ENCODE results near the gene USP33.
"Not testable (repeated sequence)": the region's sequence is repeated elsewhere in the genome, so short reads cannot be mapped to it uniquely, and the experiment has no call there.

The USP33 gene

DNA sequence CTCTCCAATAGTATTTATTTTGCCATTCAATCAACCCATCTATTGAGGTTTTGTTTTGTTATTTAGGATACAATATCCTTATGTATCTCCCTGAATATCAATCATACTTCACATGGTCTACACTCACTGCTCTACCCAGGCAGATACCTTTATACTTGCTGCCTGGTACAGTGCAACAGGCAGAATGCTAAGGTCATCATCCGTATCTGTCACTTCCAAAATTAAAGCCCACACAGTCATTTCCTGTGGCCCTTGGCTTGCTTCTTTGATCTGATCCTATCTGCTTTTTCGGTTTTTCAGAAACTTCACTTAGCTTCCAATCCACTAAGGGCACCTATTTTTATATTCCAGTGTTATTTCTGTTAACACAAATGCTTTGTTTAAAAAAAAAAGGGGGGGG lies 54.9 kb downstream of the USP33 start:
- TF ChIP-seq, protein P1, sequence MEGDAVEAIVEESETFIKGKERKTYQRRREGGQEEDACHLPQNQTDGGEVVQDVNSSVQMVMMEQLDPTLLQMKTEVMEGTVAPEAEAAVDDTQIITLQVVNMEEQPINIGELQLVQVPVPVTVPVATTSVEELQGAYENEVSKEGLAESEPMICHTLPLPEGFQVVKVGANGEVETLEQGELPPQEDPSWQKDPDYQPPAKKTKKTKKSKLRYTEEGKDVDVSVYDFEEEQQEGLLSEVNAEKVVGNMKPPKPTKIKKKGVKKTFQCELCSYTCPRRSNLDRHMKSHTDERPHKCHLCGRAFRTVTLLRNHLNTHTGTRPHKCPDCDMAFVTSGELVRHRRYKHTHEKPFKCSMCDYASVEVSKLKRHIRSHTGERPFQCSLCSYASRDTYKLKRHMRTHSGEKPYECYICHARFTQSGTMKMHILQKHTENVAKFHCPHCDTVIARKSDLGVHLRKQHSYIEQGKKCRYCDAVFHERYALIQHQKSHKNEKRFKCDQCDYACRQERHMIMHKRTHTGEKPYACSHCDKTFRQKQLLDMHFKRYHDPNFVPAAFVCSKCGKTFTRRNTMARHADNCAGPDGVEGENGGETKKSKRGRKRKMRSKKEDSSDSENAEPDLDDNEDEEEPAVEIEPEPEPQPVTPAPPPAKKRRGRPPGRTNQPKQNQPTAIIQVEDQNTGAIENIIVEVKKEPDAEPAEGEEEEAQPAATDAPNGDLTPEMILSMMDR (IDR thresholded peaks at IDR 0.05; ENCODE audit: borderline replicate concordance, control extremely low read depth, extremely low read depth, insufficient read depth, missing control alignments), result no peak
- DNase-seq (ENCODE audit: low spot score), result no peak
- in situ Hi-C loops (cut with MboI; ENCODE audit: low sequenced_read_pairs, unreplicated experiment), result no loop called here

DNA sequence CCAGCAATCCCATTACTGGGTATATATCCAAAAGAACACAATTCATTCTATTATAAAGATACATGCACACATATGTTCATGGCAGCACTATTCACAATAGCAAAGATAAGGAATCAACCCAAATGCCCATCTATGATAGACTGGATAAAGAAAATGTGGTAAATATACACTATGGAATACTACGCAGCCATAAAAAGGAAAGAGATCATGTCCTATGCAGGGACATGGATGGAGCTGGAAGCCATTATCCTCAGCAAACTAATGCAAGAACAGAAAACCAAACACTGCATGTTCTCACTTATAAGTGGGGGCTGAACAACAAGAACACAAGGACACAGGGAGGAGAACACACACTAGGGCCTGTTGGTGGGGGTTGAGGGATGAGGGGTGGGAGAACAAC lies 60.0 kb downstream of the USP33 start:
- in situ Hi-C loops (cut with MboI; ENCODE audit: low sequenced_read_pairs, unreplicated experiment), result loop anchor here (25.0 kb wide), 1 partner anchor 413 kb away; no protein-coding TSS in a partner anchor

DNA sequence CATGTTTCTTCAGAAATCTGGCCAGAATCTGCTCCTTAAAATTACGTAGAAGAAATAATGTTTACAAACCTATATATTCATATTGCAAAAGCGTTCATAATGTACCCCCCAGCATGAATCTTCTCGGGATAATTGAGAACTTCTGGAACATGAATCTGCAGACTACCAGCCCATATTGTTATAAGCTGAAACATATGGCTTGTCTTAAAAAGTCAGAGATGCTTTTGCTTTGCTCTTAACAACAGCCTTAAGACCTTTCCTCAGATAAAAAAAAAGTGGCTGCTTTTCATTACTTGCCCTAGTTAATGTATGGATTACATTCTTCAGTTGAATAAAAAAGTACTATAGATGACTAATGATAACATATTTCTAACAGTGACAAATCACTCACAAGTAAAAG lies 62.2 kb downstream of the USP33 start:
- in situ Hi-C loops (cut with MboI; ENCODE audit: low sequenced_read_pairs, unreplicated experiment), result loop anchor here (25.0 kb wide), 1 partner anchor 415 kb away; no protein-coding TSS in a partner anchor
- DNase-seq (ENCODE audit: low spot score), result no peak
- TF ChIP-seq, protein P1 (IDR thresholded peaks at IDR 0.05; ENCODE audit: borderline replicate concordance, control extremely low read depth, extremely low read depth, insufficient read depth, missing control alignments), result no peak

More for the DNA sequence above, 60.0 kb downstream of the USP33 start:
- not testable (repeated sequence) for DNase-seq (ENCODE audit: low spot score)

DNA sequence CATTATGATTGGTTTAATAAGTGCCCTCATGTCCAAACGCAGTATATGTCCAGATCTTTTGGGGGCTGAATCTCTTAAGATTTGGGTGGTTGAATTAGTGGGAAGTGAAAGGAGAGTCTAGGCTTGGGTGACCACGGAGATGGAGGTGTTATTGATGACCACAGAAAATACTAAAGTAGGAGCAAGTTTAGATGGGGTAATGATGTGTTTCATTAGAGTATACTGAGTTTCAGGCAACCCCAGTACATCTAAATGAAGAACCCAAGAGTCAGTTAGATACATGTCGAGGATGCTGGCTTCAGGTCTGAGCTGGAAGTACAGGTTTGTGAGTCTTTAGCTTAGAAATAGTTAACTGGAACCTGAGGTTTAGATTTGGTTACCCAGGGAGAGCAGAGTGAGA lies 70.7 kb downstream of the USP33 start:
- DNase-seq (ENCODE audit: low spot score), result peak; percentile 38
- TF ChIP-seq, protein P1 (IDR thresholded peaks at IDR 0.05; ENCODE audit: borderline replicate concordance, control extremely low read depth, extremely low read depth, insufficient read depth, missing control alignments), result no peak
- in situ Hi-C loops (cut with MboI; ENCODE audit: low sequenced_read_pairs, unreplicated experiment), result loop anchor here (25.0 kb wide), 1 partner anchor 423 kb away; no protein-coding TSS in a partner anchor

DNA sequence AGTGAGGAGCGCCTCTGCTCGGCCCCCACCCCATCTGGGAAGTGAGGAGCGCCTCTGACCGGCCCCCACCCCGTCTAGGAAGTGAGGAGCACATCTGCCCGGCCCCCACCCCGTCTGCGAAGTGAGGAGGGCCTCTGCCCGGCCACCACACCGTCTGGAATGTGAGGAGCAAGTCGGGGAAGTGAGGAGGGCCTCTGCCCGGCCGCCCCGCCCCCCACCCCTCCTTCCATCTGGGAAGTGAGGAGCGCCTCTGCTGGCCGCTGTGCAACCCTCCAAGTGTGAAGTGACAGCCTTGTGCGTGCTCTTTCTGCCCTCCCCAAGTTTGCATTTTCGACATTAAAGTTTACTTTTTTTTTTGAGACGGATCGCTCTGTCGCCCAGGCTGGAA lies 72.1 kb downstream of the USP33 start:
- TF ChIP-seq, protein P1 (IDR thresholded peaks at IDR 0.05; ENCODE audit: borderline replicate concordance, control extremely low read depth, extremely low read depth, insufficient read depth, missing control alignments), result peak; percentile 43
- in situ Hi-C loops (cut with MboI; ENCODE audit: low sequenced_read_pairs, unreplicated experiment), result loop anchor here (25.0 kb wide), 1 partner anchor 425 kb away; no protein-coding TSS in a partner anchor
- no peak for DNase-seq (ENCODE audit: low spot score)

DNA sequence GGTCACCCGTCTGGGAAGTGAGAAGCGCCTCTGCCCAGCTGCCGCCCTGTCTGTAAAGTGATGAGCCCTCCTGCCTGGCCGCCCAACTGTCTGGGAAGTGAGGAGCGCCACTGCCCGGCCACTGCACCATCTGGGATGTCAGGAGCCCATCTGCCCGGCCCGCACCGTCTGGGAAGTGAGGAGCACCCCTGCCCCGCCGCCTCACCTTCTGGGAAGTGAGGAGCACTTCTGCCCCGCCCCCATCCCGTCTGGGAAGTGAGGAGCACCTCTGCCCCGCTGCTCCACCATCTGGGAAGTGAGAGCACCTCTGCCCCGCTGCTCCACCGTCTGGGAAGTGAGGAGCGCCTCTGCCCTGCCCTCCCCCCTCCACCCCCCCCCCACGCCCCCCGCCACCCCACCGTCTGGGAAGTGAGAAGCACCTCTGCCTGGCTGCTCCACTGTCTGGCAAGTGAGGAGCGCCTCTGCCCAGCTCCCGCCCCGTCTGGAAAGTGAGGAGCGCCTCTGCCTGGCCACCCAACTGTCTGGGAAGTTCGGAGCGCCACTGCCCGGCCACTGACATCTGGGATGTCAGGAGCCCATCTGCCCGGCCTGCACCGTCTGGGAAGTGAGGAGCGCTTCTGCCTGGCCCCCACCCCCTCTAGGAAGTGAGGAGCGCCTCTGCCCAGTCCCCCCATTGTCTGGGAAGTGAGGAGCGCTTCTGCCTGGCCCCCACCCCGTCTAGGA lies 72.7 kb downstream of the USP33 start:
- TF ChIP-seq, protein P1 (IDR thresholded peaks at IDR 0.05; ENCODE audit: borderline replicate concordance, control extremely low read depth, extremely low read depth, insufficient read depth, missing control alignments), result no peak
- no peak for DNase-seq (ENCODE audit: low spot score)
- in situ Hi-C loops (cut with MboI; ENCODE audit: low sequenced_read_pairs, unreplicated experiment), result loop anchor here (25.0 kb wide), 1 partner anchor 425 kb away; no protein-coding TSS in a partner anchor

All from GM13976 (cell line).